Glutamatergic neuron (in vitro differentiated cells): ENCODE measurements around the gene ADRM1. TPM values are rescaled to one million over a fixed set of nuclear protein-coding genes. Genes with fewer than 3 reads are reported as not detected.

Experiments
- DNase-seq: peaks from one replicate; pipeline ENCODE4 v3.0.0; 2022
- H3K27ac Mint-ChIP-seq: one replicate; pipeline ENCODE4 v1.8.0; 2020; ENCODE audit warnings: mild to moderate bottlenecking, mixed read lengths, inconsistent platforms; ENCODE audit not compliant: unreplicated experiment
- H3K27me3 Mint-ChIP-seq: one replicate; pipeline ENCODE4 v1.8.0; 2020; ENCODE audit warnings: mild to moderate bottlenecking, moderate library complexity, mixed read lengths, inconsistent platforms; ENCODE audit not compliant: unreplicated experiment
- H3K36me3 Mint-ChIP-seq: one replicate; pipeline ENCODE4 v1.8.0; 2020; ENCODE audit warnings: mild to moderate bottlenecking, mixed read lengths, inconsistent platforms; ENCODE audit not compliant: unreplicated experiment
- H3K4me1 Mint-ChIP-seq: one replicate; pipeline ENCODE4 v1.8.0; 2020; ENCODE audit warnings: mild to moderate bottlenecking, low read depth, mixed read lengths, inconsistent platforms; ENCODE audit not compliant: unreplicated experiment
- H3K4me3 Mint-ChIP-seq: one replicate; pipeline ENCODE4 v1.8.0; 2020; ENCODE audit warnings: mild to moderate bottlenecking, mixed read lengths, inconsistent platforms; ENCODE audit not compliant: unreplicated experiment
- H3K9me3 Mint-ChIP-seq: one replicate; pipeline ENCODE4 v1.8.0; 2020; ENCODE audit warnings: mild to moderate bottlenecking, moderate library complexity, mixed read lengths, inconsistent platforms; ENCODE audit not compliant: unreplicated experiment
- total RNA-seq: library from RNA; stranded (reverse); fragmentation: NEBNext Ultra II Directional; extraction: Animal tissue kit (Norgen Biotek cat#: 25700); gene quantifications from one replicate; pipeline ENCODE4 v1.2.1, GENCODE V29; 2021; ENCODE audit not compliant: unreplicated experiment
- TF ChIP-seq, protein P1 (sequence below): fragments of 200-600 bp; sonication (generic); IDR thresholded peaks from one replicate; pipeline ENCODE4 v1.5.0; 2021; ENCODE audit not compliant: partially characterized antibody, unreplicated experiment

ADRM1 gene
- total RNA-seq, 1 donor from 2014 or later: 74.8 TPM

DNA sequence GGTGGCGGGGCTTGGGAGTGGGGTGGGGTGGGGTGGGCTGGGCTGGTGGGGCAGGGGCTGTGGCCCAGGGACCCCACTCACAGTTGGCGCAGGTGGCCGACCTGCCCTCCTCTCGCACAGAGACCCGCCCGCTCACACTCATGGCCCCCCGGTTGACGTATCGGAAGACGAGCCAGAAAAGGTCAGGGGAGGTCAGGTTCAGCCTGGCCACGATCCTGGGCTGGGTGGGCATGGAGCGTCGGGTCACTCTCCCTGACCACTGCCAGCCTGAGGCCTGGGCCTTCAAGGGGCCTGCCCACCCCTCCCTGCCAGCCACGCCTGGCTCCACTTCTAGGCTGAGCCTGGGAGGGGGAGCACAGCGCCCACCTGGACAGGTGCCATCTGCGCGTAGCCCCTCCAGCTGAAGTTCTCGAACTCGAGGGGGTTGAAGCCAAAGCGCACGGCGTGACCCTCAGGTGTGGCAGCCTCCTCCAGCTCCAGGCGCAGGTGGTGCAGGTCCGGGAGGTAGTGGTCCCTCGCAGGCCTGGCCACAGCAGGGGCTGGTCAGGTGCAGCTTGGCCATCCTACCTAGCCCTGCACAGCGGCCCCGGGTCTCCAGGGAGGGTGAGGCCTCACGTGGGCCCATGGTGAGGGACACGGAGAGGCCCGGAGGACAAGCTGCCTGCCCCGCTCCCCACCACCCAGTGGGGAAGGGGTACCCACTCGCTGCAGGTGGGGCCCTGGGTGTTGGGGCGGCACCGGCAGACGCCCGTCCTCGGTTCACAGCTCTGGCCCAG lies 31.2 kb downstream of the ADRM1 start:
- DNase-seq: no peak
- no peaks in the 10 kb centered on the region for H3K4me1 Mint-ChIP-seq
- no peak overlapping the region for H3K27ac Mint-ChIP-seq
- TF ChIP-seq, protein P1, sequence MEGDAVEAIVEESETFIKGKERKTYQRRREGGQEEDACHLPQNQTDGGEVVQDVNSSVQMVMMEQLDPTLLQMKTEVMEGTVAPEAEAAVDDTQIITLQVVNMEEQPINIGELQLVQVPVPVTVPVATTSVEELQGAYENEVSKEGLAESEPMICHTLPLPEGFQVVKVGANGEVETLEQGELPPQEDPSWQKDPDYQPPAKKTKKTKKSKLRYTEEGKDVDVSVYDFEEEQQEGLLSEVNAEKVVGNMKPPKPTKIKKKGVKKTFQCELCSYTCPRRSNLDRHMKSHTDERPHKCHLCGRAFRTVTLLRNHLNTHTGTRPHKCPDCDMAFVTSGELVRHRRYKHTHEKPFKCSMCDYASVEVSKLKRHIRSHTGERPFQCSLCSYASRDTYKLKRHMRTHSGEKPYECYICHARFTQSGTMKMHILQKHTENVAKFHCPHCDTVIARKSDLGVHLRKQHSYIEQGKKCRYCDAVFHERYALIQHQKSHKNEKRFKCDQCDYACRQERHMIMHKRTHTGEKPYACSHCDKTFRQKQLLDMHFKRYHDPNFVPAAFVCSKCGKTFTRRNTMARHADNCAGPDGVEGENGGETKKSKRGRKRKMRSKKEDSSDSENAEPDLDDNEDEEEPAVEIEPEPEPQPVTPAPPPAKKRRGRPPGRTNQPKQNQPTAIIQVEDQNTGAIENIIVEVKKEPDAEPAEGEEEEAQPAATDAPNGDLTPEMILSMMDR: no peak
- peaks cover 7% of the 10 kb centered on the region for H3K9me3 Mint-ChIP-seq
- no peak overlapping the region for H3K4me3 Mint-ChIP-seq
- H3K36me3 Mint-ChIP-seq: no peaks in the 10 kb centered on the region
- peaks cover 4% of the 10 kb centered on the region for H3K27me3 Mint-ChIP-seq

DNA sequence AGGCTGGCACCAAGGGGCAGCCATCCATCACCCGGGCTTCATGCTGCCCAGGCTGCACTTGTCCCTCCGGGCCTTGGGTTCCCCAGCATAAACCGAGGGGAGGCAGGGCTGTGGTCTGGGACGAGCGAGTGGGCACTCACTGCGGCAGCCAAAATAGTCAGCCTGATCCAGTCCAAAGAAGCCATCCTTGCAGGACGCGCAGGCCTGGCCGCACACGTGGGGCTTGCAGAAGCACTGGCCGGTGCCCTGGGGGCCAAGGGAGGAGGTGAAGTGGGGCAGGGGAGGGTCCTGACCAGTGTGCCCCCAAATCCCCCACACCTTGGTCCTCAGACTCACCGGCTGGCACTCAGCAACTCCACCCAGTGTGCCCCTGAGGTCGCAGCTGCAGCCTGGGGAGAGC lies 32.1 kb downstream of the ADRM1 start:
- H3K27ac Mint-ChIP-seq: no peak overlapping the region

DNA sequence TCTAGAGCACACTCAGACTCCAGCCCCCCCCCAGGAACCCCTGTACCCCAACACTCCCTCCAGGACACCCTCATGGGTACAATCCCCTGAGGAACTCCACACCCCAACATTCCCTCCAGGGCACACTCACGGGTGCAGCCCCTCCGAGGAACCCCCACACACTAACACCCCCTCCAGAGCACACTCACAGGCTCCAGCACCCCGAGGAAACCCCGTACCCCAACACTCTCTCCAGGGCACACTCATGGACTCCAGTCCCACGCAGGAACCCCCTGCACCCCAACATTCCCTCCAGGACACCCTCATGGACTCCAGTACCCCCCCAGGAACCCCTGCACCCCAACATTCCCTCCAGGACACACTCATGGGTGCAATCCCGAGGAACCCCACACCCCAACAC lies 32.7 kb downstream of the ADRM1 start:
- H3K36me3 Mint-ChIP-seq: peaks cover 8% of the 10 kb centered on the region
- peaks cover 7% of the 10 kb centered on the region for H3K9me3 Mint-ChIP-seq
- no peak overlapping the region for H3K27ac Mint-ChIP-seq
- no peak overlapping the region for H3K4me3 Mint-ChIP-seq
- no peaks in the 10 kb centered on the region for H3K4me1 Mint-ChIP-seq
- peaks cover 7% of the 10 kb centered on the region for H3K27me3 Mint-ChIP-seq
- TF ChIP-seq, protein P1: no peak
- no peak for DNase-seq

More for the DNA sequence above, 32.1 kb downstream of the ADRM1 start:
- peaks cover 5% of the 10 kb centered on the region for H3K36me3 Mint-ChIP-seq
- DNase-seq: no peak
- peaks cover 5% of the 10 kb centered on the region for H3K27me3 Mint-ChIP-seq
- peaks cover 7% of the 10 kb centered on the region for H3K9me3 Mint-ChIP-seq
- no peak overlapping the region for H3K4me3 Mint-ChIP-seq
- TF ChIP-seq, protein P1: no peak
- H3K4me1 Mint-ChIP-seq: no peaks in the 10 kb centered on the region

DNA sequence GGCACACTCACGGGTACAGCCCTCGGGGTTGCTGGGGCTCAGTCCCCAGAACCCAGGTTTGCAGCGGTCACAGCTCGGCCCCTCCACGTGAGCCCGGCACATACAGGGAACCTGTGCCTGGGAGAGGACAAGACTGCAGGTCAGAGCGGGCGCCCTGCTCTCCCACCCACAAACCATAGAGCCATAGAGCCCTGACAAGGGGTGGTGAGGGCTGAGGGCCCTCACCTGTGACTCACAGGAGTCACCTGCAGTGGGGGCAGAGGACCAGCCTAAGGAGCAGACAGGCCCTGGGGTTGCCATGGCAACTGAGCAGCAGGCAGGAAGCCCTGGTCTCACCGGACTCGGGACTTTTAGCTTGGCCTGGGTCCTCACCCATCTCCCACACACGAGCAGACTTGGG lies 33.5 kb downstream of the ADRM1 start:
- no peaks in the 10 kb centered on the region for H3K4me1 Mint-ChIP-seq

More for the DNA sequence above, 33.5 kb downstream of the ADRM1 start:
- Mint-ChIP-seq H3K4me3 (no peak overlapping the region), H3K27me3 (peaks cover 7% of the 10 kb centered on the region), H3K9me3 (peaks cover 7% of the 10 kb centered on the region), H3K27ac (no peak overlapping the region), H3K36me3 (peaks cover 8% of the 10 kb centered on the region)
- DNase-seq: no peak
- TF ChIP-seq, protein P1: no peak
